Measurements from ENCODE around the gene TSPAN6.

GRCh38 chrX:100609591-100609990, 27.0 kb downstream of the TSPAN6 start:
- TF ChIP-seq PBX3 (CRISPR knock-in tag; IDR thresholded peaks at IDR 0.05; ENCODE audit: borderline replicate concordance) (no peak), MXI1 (IDR thresholded peaks at IDR 0.05; ENCODE audit: borderline replicate concordance, low read depth, low read length) (no peak), RXRA (CRISPR knock-in tag; IDR thresholded peaks at IDR 0.05) (no peak), SNAPC5 (CRISPR knock-in tag; IDR thresholded peaks at IDR 0.05; ENCODE audit: borderline replicate concordance) (no peak), SRSF1 (optimal IDR thresholded peaks at IDR 0.05; ENCODE audit: low read depth, low read length) (no peak), ZBTB44 (CRISPR knock-in tag; IDR thresholded peaks at IDR 0.05) (no peak)

All from HepG2 (cell line).